NCI-H774 (cell line): ENCODE measurements around the gene PTCRA.
"Not testable (repeated sequence)": the region's sequence is repeated elsewhere in the genome, so short reads cannot be mapped to it uniquely, and the experiment has no call there.

Source experiments
- DNase-seq: peaks from one replicate; lab custom pipeline; 2025; lab: John Stamatoyannopoulos, UW

The PTCRA gene, protein sequence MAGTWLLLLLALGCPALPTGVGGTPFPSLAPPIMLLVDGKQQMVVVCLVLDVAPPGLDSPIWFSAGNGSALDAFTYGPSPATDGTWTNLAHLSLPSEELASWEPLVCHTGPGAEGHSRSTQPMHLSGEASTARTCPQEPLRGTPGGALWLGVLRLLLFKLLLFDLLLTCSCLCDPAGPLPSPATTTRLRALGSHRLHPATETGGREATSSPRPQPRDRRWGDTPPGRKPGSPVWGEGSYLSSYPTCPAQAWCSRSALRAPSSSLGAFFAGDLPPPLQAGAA

GRCh38 chr6:42915732-42916131, at the start of gene PTCRA:
Gene PTCRA (plus strand): TSS chr6:42916053. CDS start chr6:42916070, 17 bp downstream.
- no peak for DNase-seq

GRCh38 chr6:42870145-42870936, 45.5 kb upstream of the PTCRA start:
- DNase-seq = no peak

DNA sequence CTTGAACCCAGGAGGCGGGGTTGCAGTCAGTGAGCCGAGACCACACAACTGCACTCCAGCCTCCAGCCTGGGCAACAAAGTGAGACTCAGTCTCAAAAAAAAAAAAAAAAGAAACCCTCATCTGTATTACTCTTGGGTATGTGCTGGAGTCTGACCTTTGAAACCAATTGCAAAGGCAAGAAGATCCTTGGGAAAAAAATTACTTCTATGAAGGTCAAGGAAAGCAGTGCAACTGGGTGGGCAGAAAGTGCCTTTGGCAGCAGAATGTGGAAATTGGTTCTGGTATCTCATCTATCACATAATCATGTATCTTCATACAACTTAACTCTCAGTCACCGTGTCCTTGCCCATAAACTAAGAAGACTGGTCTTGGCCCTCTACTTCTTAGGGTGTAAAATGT, 44.1 kb upstream of the PTCRA start:
- DNase-seq = no peak

GRCh38 chr6:42873313-42873712, 42.5 kb upstream of the PTCRA start:
- DNase-seq = no peak

- DNase-seq = no peak
Observed at GRCh38 chr6:42877695-42878094, 38.2 kb upstream of the PTCRA start.

DNA sequence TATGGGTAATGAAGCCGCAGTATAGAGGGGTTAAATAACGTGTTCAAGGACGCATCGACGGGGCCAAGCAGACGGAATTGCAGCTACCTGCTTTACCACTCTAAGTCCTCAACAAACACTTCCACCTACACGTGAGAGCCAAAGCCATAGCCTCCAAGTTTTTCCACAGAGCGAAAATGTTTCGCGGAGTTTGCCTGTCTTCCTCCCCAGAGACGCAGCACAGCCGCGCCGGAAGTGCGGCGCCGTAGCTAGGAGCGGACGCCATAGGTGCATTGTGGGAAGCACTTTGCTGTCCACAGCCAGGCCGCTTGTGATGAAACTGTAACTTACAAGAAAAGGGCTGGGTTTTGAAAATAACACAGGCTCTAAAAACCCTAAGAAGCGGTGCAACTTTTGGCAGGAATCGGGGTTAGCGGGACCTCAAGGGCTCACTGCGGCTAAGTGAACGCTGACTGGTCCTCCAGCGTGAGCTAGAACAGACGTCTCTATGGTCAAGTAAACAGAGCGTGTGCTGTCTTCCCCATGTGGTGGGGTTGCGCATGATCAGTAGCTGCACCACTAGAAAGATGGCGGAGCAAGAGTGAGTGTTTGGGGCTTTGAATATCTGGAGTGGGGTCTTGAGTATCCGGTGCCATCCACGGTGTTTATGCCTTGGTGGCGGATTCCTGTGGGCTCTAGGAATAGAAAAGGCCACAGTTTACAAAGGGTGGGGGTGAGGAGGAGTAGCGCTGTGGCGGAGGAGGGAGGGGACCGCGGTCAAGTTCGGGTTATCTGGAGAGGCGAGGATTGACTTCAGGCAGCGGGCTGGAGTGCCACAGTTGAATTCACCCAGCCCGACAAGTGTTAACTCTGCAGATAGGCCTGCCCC, 36.2 kb upstream of the PTCRA start, which contains the start of gene RPL7L1:
RPL7L1 (plus strand) TSS at position 245 of the 868 bp plus-strand sequence; CDS start at position 540, 295 bp downstream.
- DNase-seq = peak; percentile 81

DNA sequence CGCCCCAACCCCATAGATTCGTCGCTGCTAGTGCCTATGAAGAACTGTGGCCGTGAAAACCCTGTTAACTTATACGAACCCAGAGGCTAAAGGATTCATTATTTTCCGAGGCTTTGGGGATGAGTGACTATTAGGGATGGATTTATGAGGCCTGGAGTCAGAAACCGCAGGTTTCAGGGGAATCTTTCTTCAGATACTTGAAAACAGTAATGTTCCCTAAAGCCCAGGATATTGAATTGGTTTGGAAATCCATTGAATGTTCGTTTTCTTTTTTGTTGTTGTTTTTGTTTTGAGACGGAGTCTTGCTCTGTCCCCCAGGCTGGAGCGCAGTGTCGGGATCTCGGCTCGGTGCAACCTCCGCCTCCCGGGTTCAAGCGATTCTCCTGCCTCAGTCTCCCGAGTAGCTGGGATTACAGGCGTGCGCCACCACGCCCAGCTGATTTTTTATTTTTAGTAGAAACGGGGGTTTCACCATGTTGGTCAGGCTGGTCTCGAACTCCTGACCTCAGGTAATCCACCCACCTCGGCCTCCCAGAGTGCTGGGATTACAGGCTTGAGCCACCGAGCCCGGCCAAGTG, 35.5 kb upstream of the PTCRA start:
- not testable (repeated sequence) for DNase-seq

GRCh38 chr6:42880871-42881270, 35.0 kb upstream of the PTCRA start:
- not testable (repeated sequence) for DNase-seq

DNA sequence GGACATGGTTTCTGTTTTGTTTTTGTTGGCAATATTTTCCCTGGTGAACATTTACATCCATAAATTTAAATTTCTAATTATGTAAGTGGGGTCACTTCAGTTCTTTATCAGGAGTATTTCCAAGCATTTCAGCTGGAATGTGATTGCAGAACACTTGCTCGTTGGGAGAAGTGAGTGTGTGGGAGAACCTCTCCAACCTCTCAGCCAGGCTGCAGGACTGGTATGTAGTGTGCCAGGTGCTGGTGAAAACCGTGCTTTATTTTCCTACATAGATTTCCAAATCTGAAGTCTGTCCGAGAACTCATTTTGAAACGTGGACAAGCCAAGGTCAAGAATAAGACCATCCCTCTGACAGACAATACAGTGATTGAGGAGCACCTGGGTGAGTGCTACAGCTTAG, 30.2 kb upstream of the PTCRA start:
- no peak for DNase-seq

- not testable (repeated sequence) for DNase-seq
Observed at GRCh38 chr6:42888201-42888600, 27.7 kb upstream of the PTCRA start.

DNA sequence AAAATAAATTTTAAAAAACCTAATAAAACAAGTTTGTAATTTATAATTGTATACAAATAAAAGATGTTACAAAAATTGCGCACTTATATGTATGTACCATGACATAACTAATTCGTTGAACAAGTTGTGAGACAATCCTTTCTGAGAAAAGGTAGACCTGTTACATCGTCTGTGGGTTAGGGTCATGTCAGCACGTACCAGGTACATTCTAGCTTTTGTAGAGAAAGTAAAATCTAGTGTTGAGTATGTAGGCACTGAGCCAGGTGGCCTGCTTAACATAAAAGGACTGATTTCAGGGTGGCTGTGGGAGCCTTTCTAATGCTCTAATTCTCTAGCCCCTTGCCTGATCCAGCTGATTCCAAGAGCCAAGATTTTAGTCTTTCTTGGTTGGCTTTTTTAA, 26.0 kb upstream of the PTCRA start:
- DNase-seq = no peak

- peak; percentile 92 for DNase-seq
Observed at GRCh38 chr6:42890311-42891198, 25.3 kb upstream of the PTCRA start.

DNA sequence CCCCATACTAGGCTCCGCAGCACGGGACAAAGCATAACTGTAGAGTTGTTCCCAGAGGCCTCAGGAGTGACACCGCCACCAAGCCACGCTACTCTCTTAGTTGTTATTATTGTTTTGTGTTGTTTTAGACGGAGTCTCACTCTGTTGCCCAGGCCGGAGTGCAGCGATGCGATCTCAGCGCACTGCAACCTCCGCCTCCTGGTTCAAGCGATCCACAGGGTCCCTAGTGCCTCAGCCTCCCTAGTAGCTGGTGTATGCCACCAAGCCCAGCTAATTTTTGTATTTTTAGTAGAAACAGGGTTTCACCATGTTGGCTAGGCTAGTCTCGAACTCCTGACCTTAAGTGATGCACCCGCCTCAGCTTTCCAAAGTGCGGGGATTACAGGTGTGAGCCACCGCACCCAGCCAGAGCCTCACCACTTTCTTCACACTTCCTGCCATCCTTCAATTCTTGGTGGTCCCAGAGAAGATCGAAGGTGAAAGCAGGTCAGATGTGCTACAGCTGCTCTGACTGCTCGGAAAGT, 24.6 kb upstream of the PTCRA start:
- no peak for DNase-seq

- not testable (repeated sequence) for DNase-seq
Observed at GRCh38 chr6:42894041-42894828, 21.6 kb upstream of the PTCRA start.

GRCh38 chr6:42896178-42896719, 19.6 kb upstream of the PTCRA start:
- no peak for DNase-seq

DNA sequence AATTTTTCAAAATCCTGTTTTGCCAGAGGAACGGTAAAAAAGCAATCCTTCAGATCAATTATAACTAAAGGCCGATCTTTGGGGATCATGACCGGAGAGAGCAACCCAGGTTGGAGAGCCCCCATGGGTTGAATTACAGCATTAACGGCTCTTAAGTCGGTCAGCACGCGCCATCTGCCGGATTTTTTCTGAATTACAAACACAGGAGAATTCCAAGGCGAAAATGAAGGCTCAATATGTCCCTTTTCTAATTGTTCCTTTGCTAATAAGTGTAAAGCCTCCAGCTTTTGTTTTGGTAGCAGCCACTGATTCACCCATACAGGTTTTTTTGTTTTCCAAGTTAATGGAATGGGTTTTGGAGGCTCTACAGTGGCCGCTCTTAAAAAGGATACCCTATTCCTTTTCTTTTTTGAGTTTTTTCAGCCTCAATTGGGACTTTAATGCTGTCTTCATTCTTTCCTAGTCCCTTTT, 16.9 kb upstream of the PTCRA start:
- peak; percentile 60 for DNase-seq

DNA sequence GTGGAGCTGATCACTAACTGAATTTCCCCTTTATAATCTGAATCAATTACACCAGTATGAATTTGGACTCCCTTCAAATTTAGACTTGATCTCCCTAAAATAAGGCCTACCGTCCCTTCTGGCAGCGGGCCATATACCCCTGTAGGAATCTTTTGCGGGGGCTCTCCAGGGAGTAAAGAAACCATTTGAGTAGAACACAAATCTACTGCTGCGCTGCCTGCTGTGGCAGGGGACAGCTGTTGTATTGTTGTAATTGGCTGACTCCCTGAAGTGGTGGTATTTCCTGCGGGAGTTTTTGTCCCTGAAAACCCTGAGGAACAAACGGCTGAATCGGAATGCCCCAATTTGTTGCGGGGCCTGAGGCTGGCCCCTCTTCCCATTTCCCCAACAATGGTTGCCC, 16.0 kb upstream of the PTCRA start:
- no peak for DNase-seq

DNA sequence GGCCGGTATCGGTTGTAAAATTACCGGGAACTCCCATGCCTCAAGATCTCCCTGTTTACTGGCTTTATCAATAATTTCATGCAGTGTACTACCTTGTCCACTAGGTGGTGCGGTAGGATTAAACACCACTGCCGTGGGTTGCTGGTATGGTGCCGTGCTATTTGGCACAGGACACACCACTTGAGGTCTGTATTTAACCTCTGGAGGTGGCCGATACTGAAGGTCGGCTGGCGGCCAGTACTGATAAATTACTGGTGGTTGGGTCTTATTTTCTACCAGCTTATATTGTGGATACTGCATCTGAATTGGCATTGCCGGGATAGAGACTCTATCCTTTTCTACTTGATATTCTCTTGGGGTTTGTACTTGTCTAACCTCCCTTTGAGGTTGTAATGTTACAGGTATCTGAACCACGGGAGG, 14.3 kb upstream of the PTCRA start:
- DNase-seq = peak; percentile 87
